GM12878 (cell line): ENCODE results near the gene ADAP1. TPM values are rescaled to one million over a fixed set of nuclear protein-coding genes. Genes with fewer than 3 reads are reported as not detected.
A peak's percentile ranks its signal among the peaks of the same experiment; 100 is the strongest.

Experiments used
- ATAC-seq: fragments of 200-7000 bp; cut with Tn5 transposase; 3 replicates; pipeline ENCODE4 v1.9.1; 2020; ENCODE audit warnings: mild to moderate bottlenecking, moderate library complexity
- BruUV-seq: library from RNA; stranded (reverse); fragments of 400-500 nt; replicated peaks from 2 replicates; lab custom pipeline; 2021; lab: Mats Ljungman, UMichigan
- CTCF ChIA-PET: fragments of 300-600 bp; sonication (Branson Sonifier 250); formaldehyde crosslinking; extraction: SDS; loops from one replicate; lab custom pipeline; 2021; ENCODE audit warnings: inconsistent platforms; lab: Yijun Ruan, JAX
- POLR2A ChIA-PET: fragments of 350-600 bp; formaldehyde crosslinking; extraction: SDS; loops from one replicate; lab custom pipeline; 2021; ENCODE audit warnings: inconsistent platforms; lab: Charles Lee
- RAD21 ChIA-PET: fragments of 300-600 bp; sonication (Branson Sonifier 250); formaldehyde crosslinking; loops from one replicate; lab custom pipeline; 2023; ENCODE audit warnings: antibody characterized with exemption; ENCODE audit not compliant: unreplicated experiment; lab: Charles Lee
- SMC1A ChIA-PET: fragments of 300-600 bp; sonication (Branson Sonifier 250); formaldehyde crosslinking; loops from one replicate; lab custom pipeline; 2023; ENCODE audit not compliant: unreplicated experiment, uncharacterized antibody; lab: Charles Lee
- DNase-seq: peaks from one replicate; pipeline ENCODE4 v3.0.0-alpha.2; 2011; ENCODE audit warnings: low read depth, low spot score
- FAIRE-seq: peaks from 3 replicates; lab custom pipeline; 2011; peaks lifted over from hg19 to GRCh38; lab: Jason Lieb, UNC
- H2AFZ ChIP-seq: 2 replicates; pipeline ENCODE4 v1.6.0; 2011; ENCODE audit warnings: low read depth, low read length, control low read depth; ENCODE audit not compliant: control insufficient read depth
- H3K27ac ChIP-seq: 2 replicates; pipeline ENCODE4 v1.5.1; 2011; ENCODE audit warnings: control low read depth; ENCODE audit not compliant: control insufficient read depth, insufficient read depth
- H3K27me3 ChIP-seq, 2 experiments: replicated peaks in 1 of 2; 2 replicates each; pipeline versions ENCODE4 v1.6.0 to v1.6.1; 2011; ENCODE audit warnings: low read length in 1 of 2; ENCODE audit not compliant: control insufficient read depth in 2 of 2, insufficient read depth in 2 of 2
- H3K36me3 ChIP-seq, 2 experiments: 2 replicates each; pipeline ENCODE4 v1.5.1; 2011; ENCODE audit warnings: low read length in 1 of 2; ENCODE audit not compliant: control insufficient read depth in 2 of 2, insufficient read depth in 2 of 2
- H3K4me1 ChIP-seq: 2 replicates; pipeline ENCODE4 v1.6.1; 2011; ENCODE audit warnings: mild to moderate bottlenecking, low read length, moderate library complexity, mixed read lengths; ENCODE audit not compliant: control insufficient read depth, insufficient read depth
- H3K4me2 ChIP-seq: 2 replicates; pipeline ENCODE4 v1.6.0; 2011; ENCODE audit warnings: control low read depth; ENCODE audit not compliant: control insufficient read depth, insufficient read depth
- H3K4me3 ChIP-seq: fragments of 200-600 bp; sonication (generic); 2 replicates; pipeline ENCODE4 v1.5.1; 2016
- H3K79me2 ChIP-seq: 2 replicates; pipeline ENCODE4 v1.6.0; 2011; ENCODE audit warnings: low read length; ENCODE audit not compliant: control insufficient read depth, insufficient read depth
- H3K9ac ChIP-seq: 2 replicates; pipeline ENCODE4 v1.8.0; 2011; ENCODE audit warnings: low read length, control low read depth, mixed read lengths; ENCODE audit not compliant: control insufficient read depth, insufficient read depth
- H3K9me3 ChIP-seq: replicated peaks from 3 replicates; pipeline ENCODE4 v1.5.1; 2011; ENCODE audit warnings: mild to moderate bottlenecking, low read length; ENCODE audit not compliant: control insufficient read depth, insufficient read depth
- H4K20me1 ChIP-seq: 2 replicates; pipeline ENCODE4 v1.6.0; 2011; ENCODE audit not compliant: control insufficient read depth, insufficient read depth
- ELK1 ChIP-seq: IDR thresholded peaks from 2 replicates; pipeline ENCODE4 v1.6.1; 2012; ENCODE audit warnings: low read depth, low read length, improper control_type of control experiment
- FOS ChIP-seq: IDR thresholded peaks from 3 replicates; pipeline ENCODE4 v1.6.1; 2011; ENCODE audit warnings: borderline replicate concordance; ENCODE audit not compliant: insufficient read length; ENCODE audit errors: extremely low read depth
- LARP7 ChIP-seq: fragments of 450-650 bp; IDR thresholded peaks from 2 replicates; pipeline ENCODE4 v1.6.1; 2017; ENCODE audit warnings: mild to moderate bottlenecking
- MLLT1 ChIP-seq: fragments of 450-650 bp; IDR thresholded peaks from 2 replicates; pipeline ENCODE4 v1.6.1; 2016; ENCODE audit warnings: mild to moderate bottlenecking
- NR2C2 ChIP-seq: IDR thresholded peaks from 2 replicates; pipeline ENCODE4 v1.6.1; 2011; ENCODE audit warnings: borderline replicate concordance, low read depth; ENCODE audit not compliant: control insufficient read depth, insufficient read length
- POLR2A ChIP-seq: IDR thresholded peaks from 2 replicates; pipeline ENCODE4 v1.6.1; 2011; ENCODE audit warnings: low read depth, mild to moderate bottlenecking, low read length
- RFX5 ChIP-seq: IDR thresholded peaks from 2 replicates; pipeline ENCODE4 v1.6.1; 2011; ENCODE audit warnings: low read depth, low read length, improper control_type of control experiment
- YY1 ChIP-seq: IDR thresholded peaks from 2 replicates; pipeline ENCODE4 v1.6.1; 2011; ENCODE audit warnings: low read depth, mild to moderate bottlenecking, low read length
- ZBTB33 ChIP-seq: fragments of 450-650 bp; IDR thresholded peaks from 2 replicates; pipeline ENCODE4 v1.6.1; 2017; ENCODE audit warnings: mild to moderate bottlenecking
- ZNF217 ChIP-seq: fragments of 450-650 bp; IDR thresholded peaks from 2 replicates; pipeline ENCODE4 v1.6.1; 2017; ENCODE audit warnings: antibody characterized with exemption, mild to moderate bottlenecking
- WGBS: methylation state at CpG from one replicate; pipeline ENCODE4 v1.1.6; 2016; ENCODE audit warnings: low lambda C conversion rate; ENCODE audit not compliant: insufficient replicate concordance, insufficient coverage; ENCODE audit errors: missing lambda C conversion rate; 5-methylcytosine and 5-hydroxymethylcytosine counted together
- in situ Hi-C: fragments of 300-500 bp; cut with MboI; formaldehyde crosslinking; loops from 9 replicates; pipeline ENCODE4 v1.14.3; 2018; ENCODE audit warnings: mixed read lengths
- intact Hi-C: fragments of 100-400 bp; cut with micrococcal nuclease; formaldehyde crosslinking; loops from one replicate; pipeline ENCODE4 v1.14.2; 2022; ENCODE audit not compliant: unreplicated experiment
- polyA plus RNA-seq, 11 experiments: library from polyadenylated mRNA; depleted of rRNA in 4 of 11; unstranded in 6 of 11; stranded (reverse) in 5 of 11; fragments of >200 nt; fragmentation: Nextera tagmentation in 4 of 11; fragmentation: Illumina TruSeq in 1 of 11; extraction: Ambion mirVana in 4 of 11; extraction: Trizol in 1 of 11; gene quantifications; 1 replicate in 1 of 11; 2 replicates in 10 of 11; pipeline versions ENCODE4 v1.2.1 to v1.2.3, GENCODE V29; 2011 to 2016; ENCODE audit warnings: inconsistent platforms in 2 of 11, missing spikeins in 2 of 11, low read depth in 1 of 11
- total RNA-seq, 4 experiments: library from RNA; depleted of rRNA in 3 of 4; stranded (reverse); fragments of >200 nt in 3 of 4; fragmentation: Illumina TruSeq in 1 of 4; extraction: Trizol in 1 of 4; gene quantifications; 2 replicates each; pipeline versions ENCODE4 v1.2.1 to v1.2.3, GENCODE V29; 2013 to 2021
- TF ChIP-seq, protein P1 (sequence below): fragments of 150-350 bp; IDR thresholded peaks from 2 replicates; pipeline ENCODE4 v1.6.1; 2016; ENCODE audit warnings: low read depth, low read length
- TF ChIP-seq, protein P2 (sequence below), 3 experiments: IDR thresholded peaks in 2 of 3; conservative IDR thresholded peaks in 1 of 3; 2 replicates each; pipeline ENCODE4 v1.5.1; 2011; ENCODE audit warnings: low read depth in 3 of 3, low read length in 3 of 3, mild to moderate bottlenecking in 3 of 3, control low read depth in 2 of 3, moderate library complexity in 2 of 3, inconsistent platforms in 1 of 3, mixed read lengths in 1 of 3; ENCODE audit not compliant: control insufficient read depth in 2 of 3, insufficient read depth in 1 of 3; ENCODE audit errors: extremely low read depth in 1 of 3

Gene ADAP1
- total and polyA plus RNA-seq, 10 of the 15 experiments (the other 5 are each of a cell fraction or from before 2014, with no cell fraction given) = 0.22 to 44.2 (median 22.0) TPM; not detected in 1

DNA sequence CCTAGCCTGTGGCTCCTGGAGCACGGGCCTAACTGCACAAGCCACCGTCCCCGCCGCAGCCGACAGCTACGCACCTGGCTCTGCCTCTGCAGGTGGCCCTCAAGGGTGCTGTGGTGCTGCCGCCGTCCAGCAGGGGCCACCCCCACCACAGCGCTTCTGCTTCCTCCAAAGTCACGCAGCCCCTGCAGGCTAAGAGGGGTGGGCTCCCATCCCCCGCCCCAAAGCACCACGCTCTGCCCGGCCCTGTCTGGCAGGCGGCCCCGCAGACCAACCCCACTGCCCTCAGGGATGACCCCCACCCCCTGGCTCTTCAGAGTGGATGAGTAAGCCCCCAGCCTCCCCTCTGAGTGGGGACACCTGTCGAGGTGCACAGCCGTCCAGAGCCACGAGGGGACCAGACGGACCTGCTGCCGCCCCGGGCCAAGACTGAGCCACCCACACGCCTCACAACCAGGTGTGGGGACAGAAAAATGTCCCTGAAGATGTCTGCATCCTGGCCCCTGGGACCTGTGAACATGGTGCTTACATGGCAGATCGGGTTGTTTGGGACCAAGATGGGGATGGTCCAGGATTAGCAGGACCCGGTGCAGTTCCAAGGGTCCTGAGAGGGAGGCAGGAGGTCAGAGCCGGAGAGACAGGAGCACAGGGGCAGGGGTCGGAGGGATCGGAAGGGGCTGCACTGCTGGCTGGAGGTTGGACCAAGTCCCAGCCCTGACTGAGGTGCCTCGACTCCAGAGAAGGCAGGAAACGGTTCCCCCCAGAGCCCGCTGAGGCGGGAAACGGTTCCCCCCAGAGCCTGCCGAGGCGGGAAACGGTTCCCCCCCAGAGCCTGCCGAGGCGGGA is 9.0 kb upstream of the ADAP1 start:
- CTCF ChIA-PET = interaction anchor here (0.6 kb wide), 1 partner anchor 108 kb away, joined by 3 read pairs; no protein-coding TSS in a partner anchor
- no peaks in the 10 kb centered on the region for H3K79me2 ChIP-seq
- BruUV-seq = no TSS peak
- no peak overlapping the region for H3K27ac ChIP-seq
- no peaks in the 10 kb centered on the region; the same call in 2 of the 3 replicates for H3K9me3 ChIP-seq
- 20% methylated on average over 35 of the region's 37 CpGs for WGBS
- SMC1A ChIA-PET = interaction anchor here (1.3 kb wide), 1 partner anchor 10 kb away, joined by 5 read pairs; no protein-coding TSS in a partner anchor
- H2AFZ ChIP-seq = no peak overlapping the region
- no peak for DNase-seq
- intact Hi-C loops (no loop called here), in situ Hi-C loops (loop anchor here (5.0 kb wide), 1 partner anchor 646 kb away; no protein-coding TSS in a partner anchor)
- peak; percentile 49 for ATAC-seq
- no peaks in the 10 kb centered on the region for H4K20me1 ChIP-seq
- RAD21 ChIA-PET = interaction anchor here (0.8 kb wide), 1 partner anchor 30 kb away, joined by 4 read pairs; no protein-coding TSS in a partner anchor
- peaks cover 8% of the 10 kb centered on the region for H3K4me1 ChIP-seq
- no peaks in the 10 kb centered on the region for H3K27me3 ChIP-seq
- H3K4me2 ChIP-seq = peak overlapping the region; percentile 1
- no peak for FAIRE-seq
- H3K4me3 ChIP-seq = no peak overlapping the region
- no peak overlapping the region for H3K9ac ChIP-seq
- peaks cover 7 to 10% of the 10 kb centered on the region in 2 experiments for H3K36me3 ChIP-seq
- POLR2A ChIA-PET = no interaction called here
- TF ChIP-seq, protein P1, sequence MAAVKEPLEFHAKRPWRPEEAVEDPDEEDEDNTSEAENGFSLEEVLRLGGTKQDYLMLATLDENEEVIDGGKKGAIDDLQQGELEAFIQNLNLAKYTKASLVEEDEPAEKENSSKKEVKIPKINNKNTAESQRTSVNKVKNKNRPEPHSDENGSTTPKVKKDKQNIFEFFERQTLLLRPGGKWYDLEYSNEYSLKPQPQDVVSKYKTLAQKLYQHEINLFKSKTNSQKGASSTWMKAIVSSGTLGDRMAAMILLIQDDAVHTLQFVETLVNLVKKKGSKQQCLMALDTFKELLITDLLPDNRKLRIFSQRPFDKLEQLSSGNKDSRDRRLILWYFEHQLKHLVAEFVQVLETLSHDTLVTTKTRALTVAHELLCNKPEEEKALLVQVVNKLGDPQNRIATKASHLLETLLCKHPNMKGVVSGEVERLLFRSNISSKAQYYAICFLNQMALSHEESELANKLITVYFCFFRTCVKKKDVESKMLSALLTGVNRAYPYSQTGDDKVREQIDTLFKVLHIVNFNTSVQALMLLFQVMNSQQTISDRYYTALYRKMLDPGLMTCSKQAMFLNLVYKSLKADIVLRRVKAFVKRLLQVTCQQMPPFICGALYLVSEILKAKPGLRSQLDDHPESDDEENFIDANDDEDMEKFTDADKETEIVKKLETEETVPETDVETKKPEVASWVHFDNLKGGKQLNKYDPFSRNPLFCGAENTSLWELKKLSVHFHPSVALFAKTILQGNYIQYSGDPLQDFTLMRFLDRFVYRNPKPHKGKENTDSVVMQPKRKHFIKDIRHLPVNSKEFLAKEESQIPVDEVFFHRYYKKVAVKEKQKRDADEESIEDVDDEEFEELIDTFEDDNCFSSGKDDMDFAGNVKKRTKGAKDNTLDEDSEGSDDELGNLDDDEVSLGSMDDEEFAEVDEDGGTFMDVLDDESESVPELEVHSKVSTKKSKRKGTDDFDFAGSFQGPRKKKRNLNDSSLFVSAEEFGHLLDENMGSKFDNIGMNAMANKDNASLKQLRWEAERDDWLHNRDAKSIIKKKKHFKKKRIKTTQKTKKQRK = no peak
- TF ChIP-seq YY1 = no peak
- no peak for TF ChIP-seq MLLT1
- TF ChIP-seq ZBTB33 = no peak
- TF ChIP-seq FOS = no peak
- TF ChIP-seq, protein P2, sequence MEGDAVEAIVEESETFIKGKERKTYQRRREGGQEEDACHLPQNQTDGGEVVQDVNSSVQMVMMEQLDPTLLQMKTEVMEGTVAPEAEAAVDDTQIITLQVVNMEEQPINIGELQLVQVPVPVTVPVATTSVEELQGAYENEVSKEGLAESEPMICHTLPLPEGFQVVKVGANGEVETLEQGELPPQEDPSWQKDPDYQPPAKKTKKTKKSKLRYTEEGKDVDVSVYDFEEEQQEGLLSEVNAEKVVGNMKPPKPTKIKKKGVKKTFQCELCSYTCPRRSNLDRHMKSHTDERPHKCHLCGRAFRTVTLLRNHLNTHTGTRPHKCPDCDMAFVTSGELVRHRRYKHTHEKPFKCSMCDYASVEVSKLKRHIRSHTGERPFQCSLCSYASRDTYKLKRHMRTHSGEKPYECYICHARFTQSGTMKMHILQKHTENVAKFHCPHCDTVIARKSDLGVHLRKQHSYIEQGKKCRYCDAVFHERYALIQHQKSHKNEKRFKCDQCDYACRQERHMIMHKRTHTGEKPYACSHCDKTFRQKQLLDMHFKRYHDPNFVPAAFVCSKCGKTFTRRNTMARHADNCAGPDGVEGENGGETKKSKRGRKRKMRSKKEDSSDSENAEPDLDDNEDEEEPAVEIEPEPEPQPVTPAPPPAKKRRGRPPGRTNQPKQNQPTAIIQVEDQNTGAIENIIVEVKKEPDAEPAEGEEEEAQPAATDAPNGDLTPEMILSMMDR (IDR thresholded peaks at IDR 0.05 in 2 of 3, conservative IDR thresholded peaks at IDR 0.05 in 1 of 3; ENCODE audit: control insufficient read depth in 2 of 3, extremely low read depth in 1 of 3, insufficient read depth in 1 of 3, low read depth in 3 of 3, low read length in 3 of 3) = peak in 2 of 3 experiments; percentile 18 to 19; a peak in 2 of 6 replicates
- no peak for TF ChIP-seq ZNF217
- TF ChIP-seq ELK1 = no peak
- no peak for TF ChIP-seq RFX5
- TF ChIP-seq POLR2A = peak; percentile 68
- TF ChIP-seq NR2C2 = no peak
- no peak for TF ChIP-seq LARP7
